ENCODE data around the gene DPEP2NB.

The DPEP2NB gene

DNA sequence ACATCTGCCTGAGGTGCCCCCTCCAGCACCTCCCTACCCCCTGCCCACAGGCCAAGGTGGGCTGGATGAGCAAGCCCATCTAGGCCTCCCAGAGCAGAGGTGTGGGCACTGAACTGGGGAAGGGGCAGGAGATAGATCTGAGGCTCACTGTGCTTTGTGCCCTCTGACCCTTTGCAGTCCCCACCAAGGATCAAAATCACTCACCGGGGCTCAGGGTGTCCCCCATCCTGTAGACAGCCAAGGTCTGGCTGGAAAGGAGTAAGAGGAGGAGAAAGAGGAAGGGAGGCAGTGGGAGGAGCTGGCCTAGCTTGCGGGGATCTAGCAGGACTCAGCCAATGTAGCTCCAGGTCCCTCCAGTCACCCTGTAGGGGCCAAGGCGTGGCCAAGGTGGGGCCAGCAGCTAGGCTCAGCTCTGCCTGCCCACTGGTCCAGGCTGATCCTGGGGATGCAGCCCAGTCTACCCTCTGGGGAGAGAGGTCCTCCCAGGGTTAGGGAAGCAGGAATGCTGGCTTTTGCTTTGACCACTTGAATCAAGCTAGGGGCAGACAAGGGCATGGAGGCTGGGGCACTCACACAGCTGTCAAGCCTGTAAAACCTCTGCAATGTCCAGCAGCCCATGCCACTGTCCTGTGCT is 49.0 kb downstream of the DPEP2NB start (continued):
- TF ChIP-seq ZSCAN23 (tag by site-specific recombination; IDR thresholded peaks at IDR 0.05) = no peak
- TF ChIP-seq ZNF514 (tag by site-specific recombination; IDR thresholded peaks at IDR 0.05) = no peak
- peak; percentile 68 for TF ChIP-seq KLF1 (tag by site-specific recombination; IDR thresholded peaks at IDR 0.05)
- no peak for TF ChIP-seq ZNF155 (tag by site-specific recombination; IDR thresholded peaks at IDR 0.05)
- TF ChIP-seq ZNF394 (tag by site-specific recombination; IDR thresholded peaks at IDR 0.05; ENCODE audit: borderline replicate concordance) = no peak
- TF ChIP-seq OSR2 (tag by site-specific recombination; IDR thresholded peaks at IDR 0.05) = no peak
- 0 out of 2 replicates have a peak, but pooled peaks have one; percentile 27 for TF ChIP-seq KLF9 (tag by site-specific recombination; IDR thresholded peaks at IDR 0.05; ENCODE audit: low read depth)
- TF ChIP-seq ZNF560 (tag by site-specific recombination; IDR thresholded peaks at IDR 0.05; ENCODE audit: borderline replicate concordance) = no peak
- no peak for TF ChIP-seq ZNF530 (tag by site-specific recombination; IDR thresholded peaks at IDR 0.05; ENCODE audit: low read depth)
- TF ChIP-seq ZNF426 (tag by site-specific recombination; IDR thresholded peaks at IDR 0.05) = no peak
- TF ChIP-seq SP2 (tag by site-specific recombination; IDR thresholded peaks at IDR 0.05) = peak; percentile 60
- TF ChIP-seq ZNF747 (tag by site-specific recombination; IDR thresholded peaks at IDR 0.05) = no peak
- 0 out of 2 replicates have a peak, but pooled peaks have one; percentile 31 for TF ChIP-seq MZF1 (tag by site-specific recombination; IDR thresholded peaks at IDR 0.05; ENCODE audit: borderline replicate concordance)
- peak; percentile 16; the same call in 1 of the 2 replicates for TF ChIP-seq ZBTB20 (tag by site-specific recombination; IDR thresholded peaks at IDR 0.05)
- no peak for TF ChIP-seq ZNF707 (tag by site-specific recombination; IDR thresholded peaks at IDR 0.05)
- TF ChIP-seq, protein P1, sequence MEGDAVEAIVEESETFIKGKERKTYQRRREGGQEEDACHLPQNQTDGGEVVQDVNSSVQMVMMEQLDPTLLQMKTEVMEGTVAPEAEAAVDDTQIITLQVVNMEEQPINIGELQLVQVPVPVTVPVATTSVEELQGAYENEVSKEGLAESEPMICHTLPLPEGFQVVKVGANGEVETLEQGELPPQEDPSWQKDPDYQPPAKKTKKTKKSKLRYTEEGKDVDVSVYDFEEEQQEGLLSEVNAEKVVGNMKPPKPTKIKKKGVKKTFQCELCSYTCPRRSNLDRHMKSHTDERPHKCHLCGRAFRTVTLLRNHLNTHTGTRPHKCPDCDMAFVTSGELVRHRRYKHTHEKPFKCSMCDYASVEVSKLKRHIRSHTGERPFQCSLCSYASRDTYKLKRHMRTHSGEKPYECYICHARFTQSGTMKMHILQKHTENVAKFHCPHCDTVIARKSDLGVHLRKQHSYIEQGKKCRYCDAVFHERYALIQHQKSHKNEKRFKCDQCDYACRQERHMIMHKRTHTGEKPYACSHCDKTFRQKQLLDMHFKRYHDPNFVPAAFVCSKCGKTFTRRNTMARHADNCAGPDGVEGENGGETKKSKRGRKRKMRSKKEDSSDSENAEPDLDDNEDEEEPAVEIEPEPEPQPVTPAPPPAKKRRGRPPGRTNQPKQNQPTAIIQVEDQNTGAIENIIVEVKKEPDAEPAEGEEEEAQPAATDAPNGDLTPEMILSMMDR (tag by site-specific recombination; IDR thresholded peaks at IDR 0.05) = no peak

GRCh38 chr16:67965668-67966548 is 49.8 kb downstream of the DPEP2NB start:
- peaks cover 0 to 52% of the 10 kb centered on the region in 2 experiments; a peak in 2 of 3 replicates for H3K36me3 ChIP-seq (ENCODE audit: control insufficient read depth in 2 of 2, insufficient read depth in 1 of 2, low read length in 2 of 2)
- TF ChIP-seq ZNF792 (tag by site-specific recombination; IDR thresholded peaks at IDR 0.05) = 0 out of 2 replicates have a peak, but pooled peaks have one; percentile 27
- no peak for TF ChIP-seq GLIS1 (tag by site-specific recombination; IDR thresholded peaks at IDR 0.05)
- TF ChIP-seq ZBTB17 (tag by site-specific recombination; IDR thresholded peaks at IDR 0.05) = 0 out of 2 replicates have a peak, but pooled peaks have one; percentile 13
- no peak; the same call in 1 of the 2 replicates for TF ChIP-seq PRDM4 (tag by site-specific recombination; IDR thresholded peaks at IDR 0.05)
- no peak for TF ChIP-seq ZNF169 (tag by site-specific recombination; IDR thresholded peaks at IDR 0.05)
- no peak for TF ChIP-seq ZNF747 (tag by site-specific recombination; IDR thresholded peaks at IDR 0.05)
- peak; percentile 32; the same call in 1 of the 2 replicates for TF ChIP-seq PRDM10 (tag by site-specific recombination; IDR thresholded peaks at IDR 0.05)
- 0 out of 2 replicates have a peak, but pooled peaks have one; percentile 10 for TF ChIP-seq ZNF335 (tag by site-specific recombination; conservative IDR thresholded peaks at IDR 0.05)
- peak; percentile 69 for TF ChIP-seq ZNF600 (tag by site-specific recombination; IDR thresholded peaks at IDR 0.05)
- no peak for TF ChIP-seq GLIS2 (tag by site-specific recombination; IDR thresholded peaks at IDR 0.05)
- H3K4me3 ChIP-seq (ENCODE audit: low read depth, low read length) = peak overlapping the region; percentile 23
- H3K9me3 ChIP-seq (ENCODE audit: control insufficient read depth, insufficient read depth, low read depth, low read length) = no peaks in the 10 kb centered on the region
- peak overlapping the region; percentile 62 for H3K27ac ChIP-seq (ENCODE audit: extremely low read depth, low read depth, low read length)
- no peaks in the 10 kb centered on the region; the same call in none of the 2 replicates for H3K4me1 ChIP-seq (ENCODE audit: control insufficient read depth, insufficient read depth, low read length)
- POLR2A ChIA-PET = interaction anchor here (0.5 to 2.3 kb wide), 12 partner anchors 17 to 261 kb away, joined by 3 to 13 read pairs (median 5); partner anchors contain the start of genes DDX28, DUS2, NUTF2 and PSMB10
- CTCF ChIA-PET = interaction anchor here (1.0 to 1.2 kb wide), 2 partner anchors 23 to 28 kb away, joined by 4 to 5 read pairs; no protein-coding TSS in a partner anchor

Data from HEK293 (cell line).